Stimulated activated CD4-positive, alpha-beta T cell treated with anti-CD3 and anti-CD28 coated beads, Interleukin-1b, Interleukin-23, amount 100 ng/mL, for 4 hours (primary cell): ENCODE measurements around the gene RAET1E.
"Not testable (repeated sequence)": the region's sequence is repeated elsewhere in the genome, so short reads cannot be mapped to it uniquely, and the experiment has no call there.

Experiments
- DNase-seq, 2 donors: peaks; one replicate each; pipeline ENCODE4 v3.0.0-alpha.2; 2020; ENCODE audit warnings: low read depth in 2 of 2

Gene RAET1E

DNA sequence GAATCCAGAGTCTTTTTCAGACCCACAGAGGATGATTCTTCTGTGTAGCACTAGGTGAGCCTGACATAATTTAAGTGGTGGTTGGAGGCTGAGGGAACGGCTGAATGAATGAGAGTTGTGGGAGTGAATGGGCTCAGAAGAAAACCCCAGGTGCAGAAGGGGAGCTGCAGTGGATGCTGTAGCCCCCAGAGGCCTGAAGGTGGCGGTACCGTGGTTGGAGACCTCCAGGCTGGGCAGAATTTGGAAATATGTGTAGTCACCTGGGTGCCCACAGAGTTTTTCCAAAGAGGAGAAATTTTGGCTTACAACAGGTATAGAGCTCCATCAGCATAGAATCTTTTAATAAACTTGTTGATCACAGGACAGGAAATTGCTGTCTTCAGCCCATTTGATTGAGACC, 31.5 kb upstream of the RAET1E start:
- DNase-seq, result no peak

DNA sequence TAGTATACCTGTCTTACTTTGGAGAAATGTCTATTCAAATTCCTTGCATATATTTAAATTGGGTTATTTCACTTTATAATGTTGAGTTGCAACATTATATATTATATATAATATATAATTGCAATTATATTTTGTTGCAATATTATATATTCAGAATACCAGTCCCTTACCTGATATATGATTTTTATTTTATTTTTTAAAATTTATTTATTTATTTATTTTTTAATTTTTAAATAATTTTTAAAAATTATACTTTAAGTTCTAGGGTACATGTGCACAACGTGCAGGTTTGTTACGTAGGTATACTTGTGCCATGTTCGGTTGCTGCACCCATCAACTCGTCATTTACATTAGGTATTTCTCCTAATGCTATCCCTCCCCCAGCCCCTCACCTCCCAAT, 29.1 kb upstream of the RAET1E start:
- DNase-seq, result not testable (repeated sequence)

DNA sequence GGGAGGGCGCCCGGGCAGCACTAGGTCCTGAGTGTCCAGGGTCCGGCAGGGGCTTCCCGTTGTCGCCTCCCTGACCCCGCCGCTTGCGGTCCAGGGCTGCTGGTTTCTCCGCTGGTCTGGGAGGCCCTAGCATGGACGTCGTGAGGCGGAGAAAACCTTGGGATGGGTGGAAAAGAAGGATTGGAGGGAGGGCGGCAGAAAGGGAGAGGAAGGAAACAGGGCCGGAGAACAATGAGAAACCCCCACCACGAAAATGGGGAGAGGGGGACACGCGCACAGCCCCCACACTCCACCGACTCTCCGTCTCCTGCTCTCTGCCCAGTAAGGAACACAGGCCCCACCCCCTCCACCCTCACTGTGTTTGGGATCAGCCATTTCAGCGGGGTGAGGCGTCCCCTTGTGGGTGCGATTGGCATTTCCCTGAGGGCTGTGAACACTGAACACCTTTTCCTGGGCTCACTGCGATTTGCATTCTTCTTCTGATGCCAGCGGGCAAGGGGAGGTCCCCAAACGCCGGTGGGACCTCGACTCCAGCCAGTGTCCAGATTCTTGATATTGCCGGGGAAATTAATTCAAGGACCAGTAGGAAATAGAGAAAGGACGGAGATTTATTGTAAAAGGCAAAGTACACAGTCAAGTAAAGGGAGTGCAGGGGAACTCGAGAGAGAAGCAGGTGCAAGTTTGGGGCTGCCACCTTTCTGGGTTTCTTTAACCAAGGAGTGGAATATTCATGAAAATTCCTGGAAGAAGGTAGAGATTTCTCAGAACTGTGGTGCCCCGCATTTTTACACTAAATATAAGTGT, 28.3 kb upstream of the RAET1E start:
- DNase-seq, result peak; percentile 63 to 69

DNA sequence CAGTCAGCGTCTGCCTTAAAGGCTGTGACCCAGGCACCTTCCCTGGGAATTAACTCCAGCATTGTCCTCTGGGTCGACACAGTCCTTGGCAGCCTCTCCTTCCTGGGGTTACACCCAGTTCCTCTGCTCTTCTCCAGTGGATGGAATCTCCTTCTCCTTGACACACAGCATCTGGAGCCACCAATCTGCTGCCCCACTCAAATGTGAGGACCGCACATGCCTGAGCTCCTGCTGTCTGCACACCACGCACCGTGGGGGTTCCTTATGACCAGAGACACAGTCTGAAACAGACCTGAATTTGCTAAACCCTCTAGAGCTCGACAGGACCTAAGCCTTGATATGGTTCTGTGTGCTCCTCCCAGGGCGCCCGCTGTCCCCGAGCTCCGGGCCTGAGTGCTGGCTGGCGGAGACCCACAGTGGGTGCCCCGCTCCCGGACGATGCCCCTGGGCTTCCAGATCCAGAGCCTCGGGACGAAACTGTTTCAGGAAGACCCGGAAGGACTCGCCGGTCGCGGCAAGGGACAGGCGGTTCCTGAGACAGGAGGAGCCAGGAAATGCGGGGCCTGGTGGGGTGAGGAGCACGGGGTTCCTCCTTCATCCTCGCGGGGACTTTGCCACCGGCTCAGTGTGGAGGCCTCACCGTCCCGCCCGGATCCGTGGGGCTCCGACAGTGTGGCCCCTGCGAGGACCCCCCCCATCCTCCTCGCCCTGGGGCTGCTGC, 27.5 kb upstream of the RAET1E start:
- DNase-seq, result no peak

DNA sequence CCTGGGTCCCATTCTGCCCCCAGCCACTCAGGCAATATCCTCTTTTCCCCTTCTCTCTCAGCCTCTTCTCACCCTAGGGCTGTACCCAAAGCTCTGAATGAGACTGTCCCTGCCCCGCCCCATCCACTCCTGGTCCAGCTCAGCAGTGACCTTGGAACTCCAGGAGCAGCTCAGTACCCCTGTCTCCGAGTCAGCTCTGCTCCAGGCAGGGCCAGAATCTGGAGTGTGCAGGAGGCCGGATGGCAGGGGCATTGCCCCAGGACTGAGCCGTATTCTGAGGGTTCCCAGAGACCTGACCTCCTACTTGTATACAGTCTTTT, 27.0 kb upstream of the RAET1E start:
- no peak for DNase-seq

DNA sequence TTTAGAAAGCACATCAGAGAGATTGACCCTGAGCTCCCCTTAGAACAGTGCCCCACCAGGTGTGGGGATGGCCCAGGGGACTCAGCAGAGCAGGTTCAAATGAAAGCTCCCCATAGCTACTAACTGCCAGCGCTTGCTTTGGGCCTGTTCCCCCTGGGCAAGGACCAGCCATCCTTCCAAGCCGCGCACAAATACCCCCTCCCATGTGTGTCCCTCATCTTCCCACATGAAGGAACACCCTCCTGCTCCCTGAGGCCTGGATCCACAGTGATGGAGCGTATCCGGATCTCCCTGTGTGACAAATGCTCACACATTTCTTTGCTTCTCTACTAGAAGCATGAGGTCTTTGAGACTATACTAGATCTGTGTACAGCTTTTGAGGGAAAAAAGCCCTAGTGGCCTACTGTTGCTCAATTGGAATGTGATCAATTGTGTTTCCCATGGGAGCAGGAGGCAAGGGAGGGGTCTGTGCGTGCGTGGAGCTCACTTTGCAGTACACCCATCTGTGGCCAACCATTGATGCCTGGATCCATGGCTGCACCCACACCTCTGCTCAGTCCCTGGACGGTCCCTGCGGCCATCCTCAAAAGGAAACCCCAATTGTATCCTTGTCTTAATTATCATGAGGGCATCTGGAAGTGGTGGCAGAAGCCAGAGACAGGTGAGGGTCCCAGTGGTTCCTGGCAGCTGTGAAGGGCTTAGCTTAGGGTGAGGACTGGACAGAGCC, 26.5 kb upstream of the RAET1E start:
- DNase-seq, result no peak

DNA sequence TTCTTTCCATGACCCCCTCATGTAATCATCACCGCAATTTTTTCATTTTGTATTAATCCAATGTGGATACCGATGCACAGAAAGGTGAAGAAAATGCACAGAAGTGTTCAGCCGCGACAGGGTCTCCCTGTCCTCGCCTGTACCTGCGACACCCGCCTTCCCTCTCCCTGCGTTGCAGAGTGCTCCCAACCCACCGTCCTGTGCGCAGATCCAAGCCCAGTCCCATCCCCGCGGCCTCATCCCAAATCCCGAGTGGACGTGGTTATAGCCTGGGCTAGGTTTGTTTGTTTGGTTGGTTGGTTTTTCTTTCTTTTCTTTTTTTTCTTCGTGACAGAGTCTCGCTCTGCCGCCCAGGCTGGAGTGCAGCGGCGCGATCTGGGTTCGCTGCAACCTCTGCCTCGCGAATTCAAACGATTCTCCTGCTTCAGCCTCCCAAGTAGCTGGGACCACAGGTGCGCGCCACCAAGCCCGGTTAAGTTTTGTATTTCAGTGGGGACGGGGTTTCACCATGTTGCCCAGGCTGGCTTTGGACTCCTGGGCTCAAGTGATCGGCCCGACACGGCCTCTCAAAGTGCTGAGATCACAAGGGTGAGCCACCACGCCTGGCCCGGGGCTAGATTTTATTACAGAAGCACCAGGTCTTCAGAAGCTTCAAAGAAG, 25.5 kb upstream of the RAET1E start:
- DNase-seq, result no peak

DNA sequence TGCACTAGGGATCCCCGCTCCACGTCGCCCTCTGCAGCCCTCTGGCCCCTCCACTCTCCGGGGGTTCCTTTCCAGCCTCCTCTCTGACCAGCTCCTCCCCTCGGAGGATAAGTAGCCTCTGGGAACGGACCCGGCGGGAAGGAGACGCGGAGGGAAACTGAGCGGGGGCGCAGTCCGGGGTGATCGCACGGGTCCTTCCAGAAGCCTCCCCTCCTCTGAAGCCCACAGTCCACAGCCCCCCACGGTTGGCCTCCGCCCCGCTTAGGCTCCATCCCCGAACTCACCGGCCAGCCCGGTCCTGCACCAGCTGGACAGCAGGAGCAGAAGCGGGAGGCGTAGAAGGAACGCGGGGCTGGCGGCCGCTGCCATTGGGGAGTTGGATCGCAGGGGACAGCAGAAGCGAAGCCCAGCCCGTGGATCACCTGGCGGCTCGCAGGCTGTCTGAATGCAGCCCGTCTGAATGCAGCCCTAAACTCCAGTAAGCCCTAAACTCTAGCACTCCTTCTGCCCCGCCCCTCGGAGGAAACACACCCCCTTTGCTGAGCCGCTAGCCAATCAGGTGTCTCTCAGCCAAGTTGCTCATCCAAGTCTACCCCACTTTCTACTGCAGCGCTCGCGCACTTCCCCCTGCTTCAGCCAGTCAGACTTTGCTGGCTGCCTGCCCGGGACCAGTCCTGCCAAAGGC, 24.9 kb upstream of the RAET1E start, which contains the start of gene RAET1G:
Gene RAET1G (minus strand): TSS at position 480 of the 685 bp plus-strand sequence. CDS start 111 bp downstream, at position 369.
- DNase-seq, result peak; percentile 68 to 71

DNA sequence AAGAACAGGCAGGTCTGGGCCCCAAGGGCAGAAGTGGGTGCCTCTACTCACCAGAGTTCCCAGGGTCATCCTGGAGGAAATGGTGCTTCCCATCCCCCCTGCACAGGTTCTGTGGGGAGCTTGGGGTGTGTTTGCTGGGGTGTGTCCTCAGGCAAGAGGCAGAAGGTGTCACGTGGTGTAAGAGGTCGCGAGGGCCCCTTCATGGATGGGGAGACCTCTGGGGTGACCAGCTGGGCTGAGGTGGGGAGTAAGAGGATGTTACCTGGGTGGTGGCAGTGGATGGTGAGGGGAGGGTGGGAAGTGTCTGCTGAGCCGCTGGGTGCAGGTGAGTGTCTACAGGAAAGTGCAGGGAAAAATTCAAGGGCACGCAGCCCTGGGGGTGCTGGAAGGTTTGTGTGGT, 24.2 kb upstream of the RAET1E start:
- not testable (repeated sequence) for DNase-seq

DNA sequence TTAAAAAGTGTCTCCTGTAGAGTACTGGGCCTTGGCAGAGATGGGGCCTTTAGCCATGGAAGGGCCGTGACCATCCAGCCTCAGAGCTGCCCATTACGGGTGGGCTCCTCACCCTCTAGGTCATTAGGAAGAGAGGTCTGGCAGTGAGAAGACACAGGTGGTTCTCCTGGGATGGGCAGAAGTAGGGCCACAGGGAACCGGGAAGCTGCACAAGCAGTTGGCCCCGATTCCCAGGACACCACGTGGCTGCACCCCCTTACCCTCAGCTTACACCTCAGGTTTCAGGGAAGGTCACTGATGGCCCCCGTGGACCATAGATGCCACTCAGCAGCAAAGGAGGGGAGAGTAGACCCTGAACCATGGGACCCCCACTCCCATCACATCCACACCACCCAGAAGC, 23.4 kb upstream of the RAET1E start:
- DNase-seq, result no peak

DNA sequence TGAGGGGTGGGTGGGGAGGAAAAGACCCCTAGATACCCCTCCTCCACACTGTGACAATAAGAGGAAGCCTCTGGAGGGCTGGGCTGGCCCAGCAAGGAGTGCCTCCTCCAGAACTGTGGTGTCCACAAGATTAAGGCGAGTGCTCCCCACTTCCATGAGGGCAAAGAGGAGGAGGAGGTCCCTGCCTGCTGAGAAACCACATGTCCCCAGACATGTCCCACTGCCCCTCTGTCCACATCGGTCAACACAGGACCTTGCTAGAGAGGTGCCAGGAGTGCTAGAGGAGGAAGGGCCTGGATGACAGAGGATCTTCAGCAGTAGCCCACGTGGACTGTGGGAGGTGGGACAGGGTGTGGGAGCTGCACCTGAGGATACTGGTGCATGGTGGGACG, 21.9 kb upstream of the RAET1E start:
- DNase-seq, result no peak

DNA sequence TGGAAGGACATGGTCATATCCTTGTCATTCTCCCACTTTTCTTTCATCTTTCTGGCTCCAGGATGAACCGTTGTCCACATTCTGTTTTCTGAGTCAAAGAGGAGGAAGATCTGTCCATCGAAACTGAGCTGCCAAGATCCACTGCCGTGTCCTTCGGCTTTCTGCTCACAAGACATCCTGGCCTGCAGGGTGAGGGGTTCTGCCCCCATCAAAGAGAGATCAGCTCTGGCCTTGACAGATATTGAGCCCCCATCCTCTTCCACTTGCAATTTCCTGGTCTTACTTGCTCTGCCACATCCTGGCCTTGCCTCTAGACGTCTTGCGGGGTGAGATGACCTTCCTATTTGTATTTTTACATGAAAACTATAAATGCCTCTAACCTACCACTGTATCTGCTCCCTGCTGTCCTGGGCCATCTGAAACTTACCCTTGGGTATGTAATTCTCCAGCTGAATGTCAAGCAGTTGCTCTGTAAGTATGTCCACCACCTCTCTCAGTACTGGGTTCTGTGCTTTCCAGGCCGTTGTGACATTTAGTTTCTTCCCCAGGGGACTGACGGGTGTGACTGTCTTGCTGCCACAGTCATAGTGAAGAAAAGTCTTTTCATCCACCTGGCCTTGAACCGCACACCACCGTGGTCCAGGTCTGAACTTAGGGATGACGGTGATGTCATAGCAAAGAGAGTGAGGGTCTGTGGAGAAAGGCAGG, 21.4 kb upstream of the RAET1E start:
- not testable (repeated sequence) for DNase-seq

DNA sequence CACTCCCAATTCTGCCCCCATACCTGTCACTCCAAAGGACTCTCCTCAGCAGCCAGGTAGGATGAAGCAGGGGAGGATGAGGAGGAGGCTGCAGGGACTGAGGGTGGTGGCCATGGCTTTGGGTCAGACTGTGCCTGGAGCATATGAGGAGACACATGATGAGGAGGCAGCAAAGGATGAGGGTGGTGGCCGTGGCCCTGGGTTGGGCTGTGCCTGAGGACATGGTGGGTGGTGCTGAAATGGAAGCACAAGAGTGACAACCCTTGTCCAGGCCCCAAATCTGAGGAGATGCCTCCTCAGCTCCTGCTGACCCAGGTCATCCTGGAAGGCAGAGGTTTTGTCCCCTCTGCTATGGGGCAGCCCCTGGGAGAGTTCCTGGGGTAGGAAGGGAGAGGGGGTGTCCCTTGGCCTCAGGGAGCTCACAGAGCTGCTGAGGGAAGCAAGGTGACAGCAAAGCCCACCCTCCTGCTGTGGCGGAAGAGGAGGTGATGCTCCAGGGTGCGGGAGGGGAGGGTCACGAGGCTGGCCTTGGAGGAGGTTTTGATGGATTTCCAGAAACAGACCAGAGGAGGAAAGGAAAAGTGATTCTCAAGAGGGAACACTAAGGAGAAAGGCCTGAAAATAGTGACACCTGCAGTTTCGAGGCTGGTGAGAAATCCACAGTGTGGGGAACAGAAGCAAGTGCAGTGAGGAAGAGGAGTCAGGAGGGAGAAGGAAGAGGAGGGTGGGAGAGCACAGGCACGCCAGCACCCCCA, 20.4 kb upstream of the RAET1E start:
- DNase-seq, result no peak

DNA sequence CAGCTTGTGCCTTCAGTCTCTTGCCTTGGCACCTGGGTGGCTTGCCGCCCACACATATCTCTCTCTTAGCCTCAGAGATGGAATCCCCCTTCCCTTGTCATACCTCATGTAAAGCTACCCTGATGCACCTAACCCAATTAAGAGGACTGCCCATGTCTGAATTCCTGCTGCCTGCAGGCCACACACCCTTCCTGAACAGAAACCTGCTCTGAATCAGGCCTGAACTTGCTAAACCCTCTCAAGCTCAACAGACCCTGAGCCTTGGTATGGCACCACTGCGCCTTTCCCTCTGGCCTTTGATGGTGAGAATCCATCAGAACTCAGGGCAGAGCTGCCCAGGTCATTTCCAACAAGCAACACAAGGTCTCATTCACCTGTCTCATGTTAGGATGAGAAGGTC, 19.8 kb upstream of the RAET1E start:
- no peak for DNase-seq

DNA sequence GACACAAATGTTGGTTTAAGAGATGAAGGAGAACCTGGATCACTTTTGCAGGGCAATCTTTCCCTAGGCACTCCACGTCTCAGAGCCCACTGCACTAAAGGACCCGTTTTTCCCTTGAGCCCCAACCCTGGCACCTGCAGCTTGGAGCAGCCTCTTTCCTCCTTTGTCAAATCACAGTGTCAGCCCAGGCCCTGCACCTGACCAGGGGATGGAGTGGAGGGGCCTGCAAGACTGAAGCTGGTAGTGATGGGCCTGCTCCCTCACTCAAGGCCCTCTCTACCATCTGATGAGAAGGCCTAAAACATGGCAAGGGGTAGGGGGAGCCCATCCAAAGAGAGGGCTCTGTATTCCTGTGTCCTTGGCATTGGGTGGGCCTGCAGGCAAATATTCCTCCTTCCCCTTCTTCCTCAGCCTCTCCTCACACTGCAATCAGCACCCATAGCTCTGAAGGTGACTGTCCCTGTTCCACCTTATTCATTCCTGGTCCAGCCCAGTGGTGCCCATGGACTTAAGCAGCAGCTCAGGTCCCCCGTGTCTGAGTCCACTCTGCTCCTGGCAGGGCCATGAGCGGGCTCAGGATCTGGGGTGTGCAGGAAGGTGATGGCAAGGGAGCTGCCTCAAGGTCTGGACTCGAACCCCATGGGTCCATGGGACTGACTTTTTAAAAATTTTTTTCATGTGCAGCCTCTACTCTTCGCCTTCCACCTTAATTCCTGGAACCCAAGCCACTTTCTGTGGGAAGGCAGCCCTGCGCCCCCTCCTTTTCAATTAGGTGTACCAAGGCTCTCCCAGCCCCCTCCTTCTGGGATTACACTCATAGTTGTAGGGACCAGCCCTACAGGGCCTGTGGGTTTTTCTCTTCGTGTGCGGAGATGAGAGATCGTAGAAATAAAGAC, 18.3 kb upstream of the RAET1E start:
- no peak for DNase-seq

DNA sequence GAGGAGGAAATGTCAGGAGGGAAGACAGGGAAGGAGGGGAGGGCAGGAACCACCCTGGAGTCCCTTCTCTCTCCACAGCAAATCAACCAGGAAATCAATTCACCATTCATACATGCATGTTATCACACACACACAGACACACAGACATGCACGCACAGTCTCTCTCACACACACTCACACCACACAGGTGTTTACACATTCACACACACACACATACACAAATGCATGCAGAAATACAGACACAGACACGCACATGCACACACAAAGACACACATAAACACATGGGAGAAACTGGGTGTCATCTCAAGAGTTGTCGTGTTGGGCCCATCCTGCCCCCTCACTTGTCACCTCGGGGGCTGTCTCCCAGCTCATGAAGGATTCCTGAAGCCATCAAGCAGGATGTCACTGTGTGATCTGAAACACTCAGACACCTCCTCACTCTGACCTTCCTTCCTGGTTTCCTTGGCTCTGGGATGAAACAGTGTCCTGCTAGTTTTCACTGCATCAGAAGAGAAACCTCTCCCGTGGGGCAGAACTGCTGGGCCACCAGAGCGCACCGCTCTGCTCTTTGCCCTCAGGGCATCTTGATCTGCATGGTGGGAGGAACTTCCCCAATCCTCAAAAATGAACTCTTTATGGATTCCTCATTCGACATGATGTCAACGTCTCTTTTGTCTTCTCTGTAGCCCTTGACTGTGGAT, 15.8 kb upstream of the RAET1E start:
- DNase-seq, result no peak

DNA sequence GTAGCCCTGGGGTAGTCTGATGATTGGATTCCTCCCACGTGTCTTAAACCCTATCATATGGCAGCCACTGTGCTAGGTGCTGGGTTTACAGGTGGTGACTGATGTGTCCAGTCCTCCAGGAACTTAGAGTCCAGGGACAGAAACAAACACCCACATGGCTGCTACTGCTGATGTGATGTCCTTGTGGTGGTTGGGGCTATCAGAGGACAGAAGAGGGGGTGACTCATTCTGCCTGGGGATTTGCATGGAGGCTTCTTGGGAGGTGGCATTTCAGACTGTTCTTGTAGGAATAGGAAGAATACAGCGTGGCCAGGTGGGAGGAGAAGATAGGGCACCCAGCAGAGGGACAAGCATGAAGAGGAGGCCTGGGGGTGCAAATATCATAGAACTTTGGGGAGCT, 15.2 kb upstream of the RAET1E start:
- DNase-seq, result no peak

DNA sequence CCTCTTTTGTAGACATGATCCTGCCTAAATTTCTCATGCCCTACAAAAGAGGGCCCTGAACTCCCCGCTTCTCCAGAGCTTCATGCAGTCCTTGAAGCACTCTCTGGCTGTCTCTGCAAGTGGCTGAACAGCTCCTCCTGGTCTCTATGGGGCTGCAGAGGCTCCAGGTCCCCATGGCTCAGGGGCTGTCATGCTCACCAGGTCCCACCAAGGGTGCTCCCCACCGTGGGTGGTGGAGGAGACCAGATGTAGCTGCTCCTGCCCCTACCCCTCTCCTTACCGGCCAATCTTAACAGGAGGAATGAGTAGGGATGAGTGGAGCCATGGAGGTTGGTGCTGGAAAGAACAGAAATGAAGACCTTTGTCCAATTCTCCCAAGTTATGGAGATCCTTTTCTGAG, 14.8 kb upstream of the RAET1E start:
- not testable (repeated sequence) for DNase-seq
